Embryonic facial prominence (tissue), 1 donor: ENCODE data around the gene IRF8.
"Not testable (repeated sequence)": the region's sequence is repeated elsewhere in the genome, so short reads cannot be mapped to it uniquely, and the experiment has no call there.

Experiments used
- DNase-seq: peaks from one replicate; pipeline ENCODE4 v3.0.0-alpha.2; 2016; ENCODE audit errors: extremely low spot score

IRF8 gene

GRCh38 chr16:85935391-85935973 is 36.5 kb downstream of the IRF8 start:
- no peak for DNase-seq

- no peak for DNase-seq
Observed at GRCh38 chr16:85935974-85936760, 37.2 kb downstream of the IRF8 start.

GRCh38 chr16:85936816-85937215 is 37.9 kb downstream of the IRF8 start:
- DNase-seq, result no peak

GRCh38 chr16:85940214-85940613 is 41.3 kb downstream of the IRF8 start:
- no peak for DNase-seq

DNA sequence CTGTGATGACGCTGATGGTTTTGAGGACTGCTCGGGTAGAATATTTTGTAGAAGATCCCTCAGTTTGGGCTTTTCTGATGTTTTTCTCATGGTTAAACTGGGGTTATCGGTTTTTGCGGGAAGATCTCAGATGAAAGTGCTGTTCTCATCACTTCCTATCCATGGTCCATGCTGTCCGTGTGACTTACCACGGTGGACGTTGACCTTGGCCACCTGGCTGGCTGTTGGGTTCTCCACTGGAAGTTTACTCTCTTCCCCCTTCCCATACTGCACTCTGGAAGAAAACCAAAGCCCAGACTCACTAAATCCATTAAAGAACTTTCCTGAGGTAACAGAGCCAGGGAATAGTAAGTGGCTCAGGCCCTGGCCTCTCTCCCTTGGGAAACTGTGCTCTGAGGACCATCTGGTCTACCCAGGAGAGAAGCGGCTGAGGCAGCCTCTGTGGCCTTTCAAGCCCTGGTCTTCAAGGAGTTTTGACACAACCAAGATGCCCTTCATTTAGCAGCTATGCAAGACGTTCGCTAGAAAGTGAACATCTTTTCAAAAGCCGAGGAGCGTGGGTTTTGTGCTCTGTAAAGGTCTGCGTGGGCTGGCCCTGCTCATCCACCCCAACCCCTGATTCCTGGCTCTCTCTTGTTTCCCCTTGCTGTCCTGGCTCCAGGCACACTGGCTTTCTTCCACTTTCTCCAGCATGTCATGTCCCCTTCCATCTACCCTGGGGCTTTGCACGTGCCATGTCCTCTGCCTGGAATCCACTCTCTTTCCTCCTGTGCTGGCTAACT is 43.1 kb downstream of the IRF8 start:
- DNase-seq, result no peak

DNA sequence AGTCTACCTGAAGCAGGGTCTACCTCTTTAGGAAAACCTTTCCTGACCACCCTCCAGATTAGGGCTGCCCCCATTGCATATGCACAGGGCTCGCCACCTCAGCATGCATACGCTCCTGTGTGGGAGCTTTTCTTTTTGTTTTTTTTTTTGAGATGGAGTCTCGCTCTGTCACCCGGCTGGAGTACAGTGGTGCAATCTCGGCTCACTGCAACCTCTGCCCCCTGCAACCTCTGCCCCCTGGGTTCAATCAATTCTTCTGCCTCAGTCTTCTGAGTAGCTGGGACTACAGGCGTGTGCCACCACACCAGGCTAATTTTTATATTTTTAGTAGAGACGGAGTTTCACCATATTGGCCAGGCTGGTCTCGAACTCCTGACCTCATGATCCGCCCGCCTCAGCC is 43.7 kb downstream of the IRF8 start:
- not testable (repeated sequence) for DNase-seq

- DNase-seq, result no peak
Observed at GRCh38 chr16:85943711-85944110, 44.7 kb downstream of the IRF8 start.

GRCh38 chr16:85944572-85945423 is 45.8 kb downstream of the IRF8 start:
- no peak for DNase-seq

GRCh38 chr16:85945424-85945751 is 46.4 kb downstream of the IRF8 start:
- DNase-seq, result no peak

DNA sequence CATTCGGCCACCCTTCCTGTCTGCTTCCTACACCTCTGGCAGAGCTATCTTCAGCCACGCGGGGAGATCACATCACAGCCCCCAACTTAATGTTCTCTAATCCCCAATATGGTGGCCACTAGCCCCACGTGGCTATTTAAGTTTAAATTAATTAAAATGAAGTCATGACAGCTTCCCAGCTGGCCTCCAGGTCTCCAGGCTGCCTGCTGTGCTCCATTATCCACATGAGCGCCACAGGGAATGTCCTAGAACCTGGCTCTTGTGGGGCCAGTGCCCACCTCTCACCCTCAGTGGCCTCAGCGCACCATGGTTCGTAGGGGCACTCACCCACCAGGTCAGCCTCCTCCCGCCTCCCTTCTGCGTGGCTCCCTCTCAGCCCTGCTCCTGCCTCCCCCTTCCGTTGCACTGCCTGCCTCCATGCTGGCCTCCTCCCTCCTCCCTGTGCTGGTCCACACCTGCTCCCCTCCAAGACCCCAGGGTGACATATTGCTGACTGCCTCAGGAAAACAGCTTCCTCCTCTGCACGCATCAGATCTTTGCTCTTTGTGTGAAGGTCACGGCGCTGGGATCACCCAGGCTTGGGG is 47.7 kb downstream of the IRF8 start:
- no peak for DNase-seq

DNA sequence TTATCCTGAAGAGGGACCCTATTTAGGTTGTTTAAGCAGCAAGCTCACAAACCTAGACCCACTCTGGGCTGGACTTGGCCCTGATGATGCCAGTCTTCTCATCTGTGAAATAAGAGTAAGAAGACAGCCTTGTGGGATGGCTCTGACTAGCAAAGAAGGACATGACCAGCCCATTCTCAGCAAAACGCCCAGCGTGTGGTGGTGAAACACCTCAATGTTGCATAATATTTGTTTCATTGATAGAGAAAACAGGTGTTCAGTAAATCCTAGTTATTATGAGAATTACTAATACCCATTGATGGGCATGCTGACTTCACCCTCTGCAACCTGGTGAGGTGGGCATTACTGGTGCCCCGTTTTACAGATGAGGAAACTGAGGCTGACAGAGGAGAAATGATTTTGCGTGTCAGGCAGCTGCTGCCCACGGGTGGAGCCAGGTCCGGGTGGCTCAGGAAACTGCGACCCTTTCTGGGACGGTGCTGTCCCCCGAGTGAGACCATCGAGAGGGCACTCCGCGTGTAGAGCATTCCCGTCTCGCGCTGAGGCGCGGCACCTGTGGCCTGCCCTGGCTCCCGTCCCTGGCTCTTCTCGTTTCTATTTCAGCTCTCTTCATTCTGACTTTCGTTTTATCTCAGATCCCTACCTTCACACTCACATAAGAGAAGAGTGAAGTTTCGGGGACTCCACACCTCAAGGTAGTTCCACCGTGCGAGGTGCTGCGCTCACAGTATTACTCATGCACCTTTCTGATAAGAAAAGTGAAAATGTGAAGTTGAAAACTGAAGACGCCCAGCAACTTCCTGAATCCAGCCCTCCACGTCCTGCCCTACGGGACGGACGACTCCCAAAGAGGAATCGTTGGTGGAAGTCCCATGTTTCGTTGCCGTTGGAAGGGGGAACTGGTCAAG is 48.5 kb downstream of the IRF8 start:
- DNase-seq, result no peak

DNA sequence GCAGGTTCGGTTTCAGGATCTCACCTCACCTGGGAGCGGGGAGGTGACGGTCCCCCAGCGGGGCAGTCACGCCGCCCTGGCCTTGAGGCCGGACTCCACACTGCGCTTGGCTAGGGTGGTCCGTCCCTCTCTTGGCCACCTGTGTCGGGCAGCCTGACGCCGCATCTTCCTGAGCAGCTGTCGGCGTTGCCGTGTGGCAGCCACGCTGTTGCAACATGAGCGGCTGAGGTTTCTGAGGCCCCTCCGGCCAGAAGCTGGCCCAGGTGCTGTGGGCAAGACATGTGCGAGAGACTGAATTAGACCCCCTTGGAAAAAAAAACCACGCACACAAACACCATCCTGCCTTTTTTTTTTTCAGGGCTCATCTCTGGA is 49.2 kb downstream of the IRF8 start:
- no peak for DNase-seq

- no peak for DNase-seq
Observed at GRCh38 chr16:85948616-85949265, 49.8 kb downstream of the IRF8 start.

DNA sequence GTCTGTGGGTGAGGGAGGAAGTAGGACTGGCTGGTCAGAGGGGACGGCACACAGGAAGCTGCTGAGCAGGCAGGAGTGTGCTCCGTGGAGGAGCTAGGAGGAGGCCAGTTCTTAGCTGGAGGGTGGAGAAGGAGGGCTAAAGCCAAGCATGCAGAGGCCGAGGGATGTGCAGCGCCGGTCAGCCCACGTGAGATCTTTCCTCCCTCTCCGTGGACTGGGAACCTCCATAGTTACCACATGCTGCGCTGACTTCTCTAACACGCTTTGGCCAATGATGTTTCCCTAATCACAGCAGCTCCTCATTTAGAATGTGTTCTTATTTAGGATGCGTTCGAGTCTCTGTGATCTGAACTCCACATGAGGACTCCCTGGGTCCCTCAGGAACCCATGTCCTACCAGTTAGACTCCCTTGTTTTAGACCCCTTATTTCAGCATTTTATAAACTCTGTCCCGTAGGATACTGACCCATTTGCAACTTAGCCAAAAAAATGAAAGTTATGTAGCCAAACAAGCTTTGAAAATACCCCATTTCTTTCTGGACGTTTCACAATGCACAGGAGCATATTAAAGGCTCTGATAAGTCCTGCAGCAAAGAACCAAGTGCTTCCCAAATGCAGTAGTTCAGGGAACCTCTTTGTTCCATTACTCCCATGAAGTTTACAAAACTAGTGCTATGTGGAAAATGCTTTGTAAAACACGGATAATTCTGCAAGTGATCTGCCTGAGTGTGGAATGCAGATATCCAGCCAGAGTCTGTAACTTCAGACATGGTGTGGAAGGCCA is 51.4 kb downstream of the IRF8 start:
- DNase-seq, result no peak

DNA sequence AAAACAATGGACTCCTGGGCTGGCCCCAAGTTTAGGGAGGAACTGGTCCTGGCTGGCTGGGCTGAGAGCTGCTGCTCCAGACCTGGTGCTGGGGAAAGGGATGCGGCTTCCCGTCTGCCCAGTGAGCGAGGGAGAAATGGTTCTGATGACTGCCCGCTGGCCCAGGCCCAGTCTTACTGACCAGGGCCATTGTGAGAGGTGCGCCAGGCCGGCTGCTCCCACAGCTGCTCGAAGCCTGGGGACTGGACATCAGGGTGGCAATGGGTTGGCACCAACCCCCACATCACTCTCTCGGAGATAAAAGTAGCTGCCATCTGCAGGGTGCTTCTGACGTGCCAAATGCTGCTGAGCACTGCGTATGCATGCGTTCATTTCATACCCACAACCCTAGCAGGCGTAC is 53.2 kb downstream of the IRF8 start:
- DNase-seq, result no peak

GRCh38 chr16:85952811-85953210 is 53.8 kb downstream of the IRF8 start:
- DNase-seq, result no peak

DNA sequence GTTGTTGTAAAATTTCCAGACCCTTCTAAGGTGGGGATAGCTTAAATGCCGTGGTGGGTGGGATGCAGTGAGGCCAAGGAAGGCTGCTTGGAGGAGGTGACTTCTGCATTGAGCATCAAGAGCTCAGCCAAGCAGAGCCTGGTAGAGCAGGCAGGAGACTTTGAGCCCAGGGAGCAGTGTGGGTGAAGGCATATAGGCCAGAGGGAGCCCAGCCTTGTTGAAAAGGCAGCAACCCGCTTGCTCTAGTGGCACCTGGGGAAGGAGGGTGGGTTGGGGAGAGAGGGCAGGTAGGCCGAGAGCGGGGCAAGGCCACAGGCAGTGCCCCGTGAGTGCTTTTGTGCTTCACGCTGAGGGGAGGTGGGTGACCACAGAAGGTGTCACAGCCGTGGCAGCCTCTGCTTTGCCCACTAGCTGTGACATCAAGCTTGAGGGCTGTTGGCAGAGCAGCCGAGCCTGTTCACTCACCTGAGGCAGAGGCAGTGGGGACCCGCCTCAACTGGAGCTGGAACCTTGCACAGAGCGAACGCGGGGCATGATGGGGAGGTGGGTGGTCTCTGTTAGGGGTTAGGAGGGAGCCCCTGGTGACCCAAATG is 56.1 kb downstream of the IRF8 start:
- DNase-seq, result no peak

DNA sequence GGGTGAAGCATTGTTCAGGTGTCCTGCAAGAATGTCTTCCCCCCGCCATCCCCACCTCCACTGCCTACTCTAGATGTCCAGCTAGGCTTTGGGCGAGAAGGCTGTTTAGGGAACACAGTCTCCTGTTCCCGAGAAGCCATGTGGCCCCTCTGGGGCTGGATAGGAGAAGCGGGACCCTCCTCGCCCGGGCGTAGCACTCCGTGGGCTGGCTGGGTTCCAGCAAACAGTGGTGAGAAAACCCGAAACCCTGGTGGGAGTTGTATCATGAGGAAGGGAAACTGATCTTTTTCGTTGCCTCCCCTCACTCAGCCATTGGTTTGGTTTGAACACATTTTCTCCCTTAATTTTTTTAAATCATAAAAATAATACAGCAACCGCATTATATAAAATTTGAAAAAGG is 56.6 kb downstream of the IRF8 start:
- no peak for DNase-seq

DNA sequence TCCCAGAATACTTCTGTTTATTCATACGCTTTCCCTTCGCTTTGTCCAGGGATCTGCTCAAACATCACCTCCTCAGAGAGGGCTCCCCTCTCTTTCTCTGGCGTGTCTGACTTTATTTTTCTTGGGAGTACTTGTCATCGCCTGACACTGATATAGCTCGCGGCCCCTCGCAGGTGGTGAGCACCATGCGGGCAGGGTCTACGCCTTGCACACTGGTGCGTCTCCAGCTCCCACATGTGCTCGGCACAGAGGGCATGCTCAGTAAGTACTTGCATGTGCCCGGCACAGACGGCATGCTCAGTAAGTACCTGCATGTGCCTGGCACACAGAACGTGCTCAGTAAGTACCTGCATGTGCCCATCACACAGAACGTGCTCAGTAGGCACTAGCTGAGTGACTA is 57.5 kb downstream of the IRF8 start:
- no peak for DNase-seq
